Ascending aorta (tissue), 2 donors: ENCODE data around the gene TPPP. TPM values are rescaled to one million over a fixed set of nuclear protein-coding genes. Genes with fewer than 3 reads are reported as not detected.
A peak's percentile ranks its signal among the peaks of the same experiment; 100 is the strongest.

ENCODE experiments used
- DNase-seq, 2 donors: peaks; one replicate each; pipeline ENCODE4 v3.0.0-alpha.2; 2019; ENCODE audit warnings: low spot score in 2 of 2
- H3K27ac ChIP-seq, 2 donors: fragments of 200-600 bp; sonication (generic); one replicate each; pipeline ENCODE4 v1.5.1; 2016 to 2017; ENCODE audit warnings: mild to moderate bottlenecking in 1 of 2
- H3K27me3 ChIP-seq: fragments of 200-600 bp; sonication (generic); one replicate; pipeline ENCODE4 v1.5.1; 2017
- H3K36me3 ChIP-seq, 2 donors: fragments of 200-600 bp; sonication (generic); one replicate each; pipeline ENCODE4 v1.5.1; 2016
- H3K4me1 ChIP-seq, 2 donors: fragments of 200-600 bp; sonication (generic); one replicate each; pipeline ENCODE4 v1.5.1; 2016 to 2017; ENCODE audit warnings: mild to moderate bottlenecking in 1 of 2
- H3K4me3 ChIP-seq, 2 donors: fragments of 200-600 bp; sonication (generic); one replicate each; pipeline ENCODE4 v1.5.1; 2016 to 2017; ENCODE audit warnings: mild to moderate bottlenecking in 1 of 2
- H3K9me3 ChIP-seq, 2 donors: fragments of 200-600 bp; sonication (generic); one replicate each; pipeline ENCODE4 v1.5.1; 2016
- intact Hi-C: fragments of 100-400 bp; cut with DNase I; formaldehyde crosslinking; loops from one replicate; pipeline ENCODE4 v1.15.1; 2023
- total RNA-seq: library from RNA; depleted of rRNA; stranded (reverse); fragments of >200 nt; gene quantifications from one replicate; pipeline ENCODE4 v1.1.0, GENCODE V29; 2016
- TF ChIP-seq, protein P1 (sequence below), 3 experiments: fragments of 200-600 bp in 2 of 3; fragments of 450-650 bp in 1 of 3; sonication (generic) in 2 of 3; IDR thresholded peaks; one replicate each; pipeline ENCODE4 v1.5.1; 2016 to 2019; ENCODE audit warnings: antibody characterized with exemption in 3 of 3, mild to moderate bottlenecking in 1 of 3, moderate library complexity in 1 of 3

Gene TPPP
- total RNA-seq, 1 donor from 2014 or later: 13.8 TPM

DNA sequence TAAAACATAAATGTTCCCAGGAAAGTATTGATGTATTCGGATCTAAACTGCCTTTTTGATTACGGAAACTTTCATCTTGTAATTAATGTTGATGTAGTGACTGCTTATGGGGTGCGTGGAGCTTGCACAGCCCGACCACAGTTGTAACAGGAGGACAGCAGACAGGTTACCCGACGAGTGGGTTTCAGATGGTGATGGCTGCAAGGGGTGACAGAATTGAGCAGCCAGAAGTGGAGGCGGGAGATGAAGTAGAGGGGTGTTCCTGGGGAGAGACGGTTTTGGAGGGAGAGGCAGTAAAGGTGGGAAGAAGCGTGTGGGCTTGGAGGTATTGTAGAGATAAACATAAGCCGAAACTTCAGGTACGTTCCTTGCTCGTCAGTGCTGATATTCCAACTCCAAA is 75.3 kb downstream of the TPPP start:
- Histone ChIP-seq H3K36me3 (peaks cover 16 to 19% of the 10 kb centered on the region in 2 donors), H3K27me3 (no peaks in the 10 kb centered on the region), H3K9me3 (no peaks in the 10 kb centered on the region), H3K4me3 (no peak overlapping the region), H3K4me1 (peaks cover 0 to 5% of the 10 kb centered on the region in 2 donors), H3K27ac (no peak overlapping the region)
- intact Hi-C loops: loop anchor here (10.0 kb wide), 2 partner anchors 47 to 173 kb away; partner anchors contain the start of gene EXOC3
- DNase-seq: peak in 1 of 2 donors; percentile 30
- TF ChIP-seq, protein P1, sequence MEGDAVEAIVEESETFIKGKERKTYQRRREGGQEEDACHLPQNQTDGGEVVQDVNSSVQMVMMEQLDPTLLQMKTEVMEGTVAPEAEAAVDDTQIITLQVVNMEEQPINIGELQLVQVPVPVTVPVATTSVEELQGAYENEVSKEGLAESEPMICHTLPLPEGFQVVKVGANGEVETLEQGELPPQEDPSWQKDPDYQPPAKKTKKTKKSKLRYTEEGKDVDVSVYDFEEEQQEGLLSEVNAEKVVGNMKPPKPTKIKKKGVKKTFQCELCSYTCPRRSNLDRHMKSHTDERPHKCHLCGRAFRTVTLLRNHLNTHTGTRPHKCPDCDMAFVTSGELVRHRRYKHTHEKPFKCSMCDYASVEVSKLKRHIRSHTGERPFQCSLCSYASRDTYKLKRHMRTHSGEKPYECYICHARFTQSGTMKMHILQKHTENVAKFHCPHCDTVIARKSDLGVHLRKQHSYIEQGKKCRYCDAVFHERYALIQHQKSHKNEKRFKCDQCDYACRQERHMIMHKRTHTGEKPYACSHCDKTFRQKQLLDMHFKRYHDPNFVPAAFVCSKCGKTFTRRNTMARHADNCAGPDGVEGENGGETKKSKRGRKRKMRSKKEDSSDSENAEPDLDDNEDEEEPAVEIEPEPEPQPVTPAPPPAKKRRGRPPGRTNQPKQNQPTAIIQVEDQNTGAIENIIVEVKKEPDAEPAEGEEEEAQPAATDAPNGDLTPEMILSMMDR (IDR thresholded peaks at IDR 0.05): no peak

DNA sequence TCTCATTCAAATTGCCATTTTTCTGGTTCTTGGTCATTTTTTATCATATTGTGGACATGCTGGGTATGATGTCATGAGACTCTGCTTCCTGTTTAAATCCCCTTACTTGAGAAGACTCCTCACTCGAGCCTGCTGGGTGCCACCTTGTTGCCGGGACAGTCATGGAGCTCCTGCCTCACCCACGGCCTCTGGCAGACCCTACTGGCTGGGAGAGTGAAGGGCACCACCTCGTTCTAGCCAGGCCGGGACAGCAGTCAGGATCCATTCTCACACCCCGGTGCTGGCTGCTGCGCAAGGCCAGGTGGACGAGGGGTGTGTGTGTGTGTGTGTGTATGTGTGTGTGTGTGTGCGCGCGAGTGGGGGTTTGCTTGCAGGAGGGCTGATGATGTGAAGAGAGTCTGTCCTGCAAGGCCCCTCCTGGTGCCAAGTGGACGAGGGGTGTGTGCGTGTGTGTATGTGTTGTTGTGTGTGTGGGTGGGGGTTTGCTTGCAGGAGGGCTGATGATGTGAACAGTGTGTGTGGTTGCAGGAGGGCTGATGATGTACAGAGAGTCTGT is 76.6 kb downstream of the TPPP start:
- intact Hi-C loops: loop anchor here (10.0 kb wide), 2 partner anchors 48 to 172 kb away; partner anchors contain the start of gene EXOC3
- Histone ChIP-seq H3K36me3 (peaks cover 16 to 19% of the 10 kb centered on the region in 2 donors), H3K9me3 (no peaks in the 10 kb centered on the region), H3K27me3 (no peaks in the 10 kb centered on the region), H3K27ac (no peak overlapping the region), H3K4me3 (no peak overlapping the region), H3K4me1 (peaks cover 0 to 9% of the 10 kb centered on the region in 2 donors)
- peak in 1 of 2 donors; percentile 28 for DNase-seq
- TF ChIP-seq, protein P1 (IDR thresholded peaks at IDR 0.05): no peak

DNA sequence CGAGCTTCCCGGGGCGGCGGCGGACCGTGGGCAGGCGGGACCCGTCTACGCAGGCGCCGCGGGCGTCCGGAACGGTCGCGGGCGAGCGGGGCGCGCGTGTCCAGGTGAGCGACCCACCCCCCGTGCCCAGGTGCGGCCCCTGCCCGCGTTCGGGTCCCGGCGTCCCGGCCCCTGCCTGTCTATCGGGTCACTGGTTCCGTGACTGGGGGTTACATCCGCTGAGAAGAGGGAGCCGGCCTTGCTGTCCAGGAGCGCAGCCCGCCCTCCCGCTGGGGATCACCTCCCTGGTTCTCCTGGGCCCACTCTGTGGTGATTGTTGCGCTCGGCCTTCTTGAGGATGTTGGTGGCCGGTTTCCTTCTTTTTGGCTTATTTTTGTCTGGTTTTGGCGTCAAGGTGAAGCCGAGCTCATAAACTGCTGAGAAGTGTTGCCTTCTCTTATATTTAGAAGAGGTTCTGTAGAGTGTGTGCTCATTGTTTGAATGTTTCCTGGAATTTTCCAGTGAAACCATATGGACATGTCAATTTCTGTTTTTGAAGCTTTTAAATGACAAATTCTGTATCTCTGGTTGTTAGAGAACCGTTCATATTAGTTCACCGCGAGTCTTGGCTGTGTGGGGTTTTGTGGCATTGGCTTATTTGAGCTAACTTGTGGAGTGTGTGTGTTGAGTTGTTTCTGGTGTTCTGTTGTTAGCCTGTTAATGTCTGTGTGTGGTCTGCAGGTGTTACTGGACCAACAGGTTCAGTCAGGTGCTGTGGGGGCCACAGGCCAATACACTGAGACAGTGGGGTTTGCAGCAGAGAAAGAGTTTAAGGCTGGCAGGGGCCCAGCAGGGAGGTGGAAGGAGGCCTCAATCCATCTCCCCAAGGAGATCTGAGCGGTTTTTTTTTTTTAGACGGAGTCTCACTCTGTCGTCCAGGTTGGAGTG is 80.4 kb downstream of the TPPP start:
- DNase-seq: peak in 1 of 2 donors; percentile 66
- no peaks in the 10 kb centered on the region for H3K36me3 ChIP-seq
- H3K4me3 ChIP-seq: peak overlapping the region; percentile 87 to 89
- TF ChIP-seq, protein P1 (IDR thresholded peaks at IDR 0.05): no peak
- no peaks in the 10 kb centered on the region for H3K9me3 ChIP-seq
- H3K27ac ChIP-seq: no peak overlapping the region
- no peaks in the 10 kb centered on the region for H3K27me3 ChIP-seq
- peaks cover 0 to 9% of the 10 kb centered on the region in 2 donors for H3K4me1 ChIP-seq
- intact Hi-C loops: loop anchor here (1.0 to 10.0 kb wide), 6 partner anchors 52 to 1186 kb away; partner anchors contain the start of genes EXOC3, MRPL36, TPPP and ZDHHC11B

DNA sequence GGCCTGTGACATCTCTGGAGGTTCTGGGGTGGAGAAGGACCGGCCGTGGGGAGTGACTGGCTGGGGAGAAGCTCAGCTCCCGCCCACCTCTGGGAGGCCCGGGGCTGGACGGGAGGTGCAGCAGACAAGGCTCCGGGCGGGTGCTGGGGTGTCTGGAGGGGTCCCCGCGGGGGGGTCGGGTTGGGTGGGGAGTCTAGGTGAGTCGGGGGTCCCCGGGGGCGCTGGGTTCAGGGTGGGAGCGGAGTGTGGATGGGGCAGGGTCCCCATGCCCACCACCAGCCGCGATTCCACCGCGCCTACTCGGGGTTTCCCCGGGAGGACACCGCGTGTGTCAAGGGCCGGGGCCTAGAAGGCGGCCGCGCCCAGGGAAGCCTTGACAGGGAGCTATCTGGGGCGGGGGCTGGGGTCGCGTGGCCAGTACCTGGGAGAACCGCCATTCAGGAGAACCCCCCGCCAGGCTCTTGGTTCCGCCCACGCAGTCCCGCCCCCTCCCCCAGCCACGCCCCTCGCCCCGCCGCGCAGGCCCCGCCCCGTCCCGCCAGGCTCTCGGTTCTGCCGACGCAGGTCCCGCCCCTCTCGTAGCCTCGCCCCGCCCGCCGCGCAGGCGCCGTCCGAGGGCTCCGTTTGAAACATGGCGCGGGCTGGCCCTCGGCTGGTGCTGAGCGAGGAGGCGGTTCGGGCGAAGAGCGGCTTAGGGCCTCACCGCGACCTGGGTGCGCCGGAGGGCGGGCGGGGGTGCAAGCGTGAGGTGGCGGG is 81.2 kb downstream of the TPPP start, which contains the start of gene CEP72:
TSS of gene CEP72 (plus strand) at position 610 of the 756 bp plus-strand sequence. CDS start at position 632, 22 bp downstream.
- intact Hi-C loops: loop anchor here (1.0 to 10.0 kb wide), 7 partner anchors 53 to 1187 kb away; partner anchors contain the start of genes BRD9, EXOC3, MRPL36 and TPPP
- Histone ChIP-seq H3K27me3 (no peaks in the 10 kb centered on the region), H3K9me3 (no peaks in the 10 kb centered on the region), H3K27ac (no peak within 1 kb of the TSS), H3K4me3 (peak within 1 kb of the TSS; percentile 87 to 89), H3K36me3 (no peaks in the 10 kb centered on the region), H3K4me1 (peaks cover 0 to 9% of the 10 kb centered on the region in 2 donors)
- peak; percentile 33 to 91 for DNase-seq
- TF ChIP-seq, protein P1 (IDR thresholded peaks at IDR 0.05): no peak
